Measurements from ENCODE around the gene DPY19L3. TPM values are rescaled to one million over a fixed set of nuclear protein-coding genes. Genes with fewer than 3 reads are reported as not detected.
"Not testable (repeated sequence)": the region's sequence is repeated elsewhere in the genome, so short reads cannot be mapped to it uniquely, and the experiment has no call there.

DPY19L3 gene
- total RNA-seq, 1 experiment from 2014 or later = 30.7 TPM

GRCh38 chr19:32498648-32499200 lies 93.2 kb downstream of the DPY19L3 start:
- DNase-seq (ENCODE audit: low read depth) = peak; percentile 68

DNA sequence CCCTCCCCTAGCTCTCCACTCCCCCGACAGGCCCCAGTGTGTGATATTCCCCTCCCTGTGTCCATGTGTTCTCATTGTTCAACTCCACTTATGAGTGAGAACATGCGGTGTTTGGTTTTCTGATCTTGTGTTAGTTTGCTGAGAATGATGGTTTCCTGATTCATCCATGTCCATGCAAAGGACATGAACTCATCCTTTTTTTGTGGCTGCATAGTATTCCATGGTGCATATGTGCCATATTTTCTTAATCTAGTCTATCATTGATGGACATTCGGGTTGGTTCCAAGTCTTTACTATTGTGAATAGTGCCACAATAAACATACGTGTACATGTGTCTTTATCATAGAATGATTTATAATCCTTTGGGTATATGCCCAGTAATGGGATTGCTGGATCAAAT lies 106.9 kb downstream of the DPY19L3 start:
- DNase-seq (ENCODE audit: low read depth) = not testable (repeated sequence)

DNA sequence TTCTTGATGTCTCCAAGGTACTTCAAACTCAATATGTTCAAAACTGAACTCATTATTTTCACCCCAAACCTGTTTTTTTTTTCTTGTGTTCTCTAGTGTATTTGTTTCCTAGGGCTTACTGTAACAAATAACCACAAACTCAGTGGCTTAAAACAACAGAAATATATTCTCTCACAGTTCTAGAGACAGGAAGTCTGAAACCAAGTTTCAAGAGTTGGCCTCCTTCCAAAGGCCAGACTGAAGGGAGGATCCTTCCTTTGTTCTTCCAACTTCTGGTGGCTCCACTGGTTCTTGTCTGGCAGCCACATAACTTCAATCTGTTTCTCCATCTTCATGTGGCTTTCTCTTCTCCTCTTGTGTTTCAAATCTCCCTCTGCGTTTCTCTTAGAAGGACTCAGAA lies 113.5 kb downstream of the DPY19L3 start:
- peak; percentile 19 for DNase-seq (ENCODE audit: low read depth)

- no peak for DNase-seq (ENCODE audit: low read depth)
Observed at GRCh38 chr19:32522967-32523366, 117.4 kb downstream of the DPY19L3 start.

GRCh38 chr19:32526895-32527294 lies 121.3 kb downstream of the DPY19L3 start:
- DNase-seq (ENCODE audit: low read depth) = no peak

DNA sequence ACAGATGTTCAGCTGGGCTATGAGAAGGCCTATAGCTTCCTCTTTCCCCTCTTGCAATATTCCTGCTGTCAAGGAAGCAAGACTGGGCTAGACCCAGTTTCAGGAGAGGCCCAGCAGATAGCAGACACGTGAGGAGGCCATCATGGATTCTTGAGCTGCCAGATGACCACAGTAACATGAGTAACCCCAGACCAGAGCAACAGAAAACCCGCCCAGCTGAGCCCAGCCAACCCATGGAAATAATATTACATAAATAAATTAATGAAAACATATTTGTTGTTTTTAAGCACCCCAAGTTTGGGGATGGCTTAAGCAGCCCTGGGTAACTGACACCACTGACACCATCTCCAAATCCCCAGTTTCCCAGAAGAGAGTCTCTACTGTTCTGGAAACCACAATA lies 125.2 kb downstream of the DPY19L3 start:
- no peak for DNase-seq (ENCODE audit: low read depth)

DNA sequence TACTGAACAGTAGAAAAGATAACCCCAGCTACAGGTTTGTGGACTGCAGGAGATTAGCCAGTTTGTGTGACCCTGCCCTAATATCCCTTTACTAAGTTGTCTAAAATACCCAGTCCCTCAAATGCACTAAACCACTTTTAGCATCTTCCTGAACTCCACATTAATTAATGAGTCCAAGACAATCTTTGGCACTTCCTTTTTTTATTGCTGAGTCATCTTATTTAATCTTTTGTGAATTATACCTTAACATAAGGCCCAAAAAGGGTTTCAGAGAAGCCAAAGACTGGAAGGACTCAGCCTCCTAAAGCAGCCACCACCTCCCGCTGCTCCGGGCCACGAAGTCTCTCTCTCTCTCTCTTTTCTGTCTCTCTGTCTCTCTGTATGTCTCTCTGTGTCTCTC lies 126.7 kb downstream of the DPY19L3 start:
- no peak for DNase-seq (ENCODE audit: low read depth)

Other genes starting within 250 kb of the DPY19L3 start
- gene ZNF507, start 60.2 kb upstream of the DPY19L3 start, total RNA-seq (2014; rRNA removed; shearing (Covaris generic)) = 6.1 and 8.9 TPM in 2 replicates
- 239 and 252 TPM in 2 replicates for gene PDCD5, start 175.4 kb downstream of the DPY19L3 start, total RNA-seq (2014; rRNA removed; shearing (Covaris generic))